Cerebellar nuclear complex (tissue), 1 donor: ENCODE measurements around the gene BRSK2.
"Not testable (repeated sequence)": the region's sequence is repeated elsewhere in the genome, so short reads cannot be mapped to it uniquely, and the experiment has no call there.

Experiments
- DNase-seq, 2 experiments: peaks; one replicate each; lab custom pipeline; 2025; lab: John Stamatoyannopoulos, UW

BRSK2 gene

DNA sequence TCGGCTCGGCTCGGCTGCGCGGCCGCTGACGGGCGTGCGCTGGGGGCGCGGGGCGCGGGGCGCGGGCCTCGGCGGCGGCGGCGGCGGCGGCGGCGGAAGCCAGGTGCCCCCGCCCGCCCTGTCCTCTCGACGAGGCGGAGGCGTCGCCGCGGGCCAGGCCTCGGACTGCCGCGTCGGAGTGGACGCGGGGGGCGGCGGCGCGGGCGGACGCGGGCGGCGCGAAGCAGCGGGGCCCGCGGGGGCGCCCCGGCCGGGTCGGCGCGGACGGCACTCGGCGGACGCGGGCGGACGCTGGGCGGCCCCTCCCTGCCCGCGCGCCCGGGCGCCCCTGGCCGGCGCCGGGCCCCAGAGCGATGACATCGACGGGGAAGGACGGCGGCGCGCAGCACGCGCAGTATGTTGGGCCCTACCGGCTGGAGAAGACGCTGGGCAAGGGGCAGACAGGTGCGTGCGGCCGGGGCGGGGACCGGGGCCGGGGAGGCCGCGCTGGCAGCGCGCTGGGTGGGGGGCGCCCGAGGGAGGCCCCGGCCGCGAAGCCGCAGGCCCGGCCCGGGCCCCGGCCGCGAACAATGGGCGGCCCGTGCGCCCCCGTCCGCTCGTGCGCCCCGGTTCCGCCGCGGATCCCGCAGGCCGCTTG is at the start of gene BRSK2:
BRSK2 (plus strand) TSS at position 3 of the 637 bp plus-strand sequence; CDS start at position 354, 351 bp downstream.
- DNase-seq: no peak

DNA sequence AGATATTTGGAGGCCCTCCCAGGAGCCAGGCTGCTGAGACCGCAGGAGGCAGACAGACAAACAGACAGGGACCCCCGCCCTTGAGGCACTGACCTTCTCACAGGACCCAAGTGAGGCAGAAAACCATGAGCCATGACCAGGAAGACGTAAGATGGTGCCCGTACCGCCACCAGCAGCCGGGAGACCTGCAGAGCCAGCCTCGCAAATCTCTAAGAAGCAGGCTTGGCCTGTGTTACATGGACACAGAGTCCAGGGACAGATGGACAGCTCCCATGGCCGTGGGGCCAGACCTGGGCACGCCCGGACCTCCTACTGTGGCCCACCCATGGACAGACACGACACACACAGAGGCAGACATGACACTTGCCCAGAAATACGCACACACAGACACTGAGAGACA is 49.6 kb upstream of the BRSK2 start:
- DNase-seq: no peak

DNA sequence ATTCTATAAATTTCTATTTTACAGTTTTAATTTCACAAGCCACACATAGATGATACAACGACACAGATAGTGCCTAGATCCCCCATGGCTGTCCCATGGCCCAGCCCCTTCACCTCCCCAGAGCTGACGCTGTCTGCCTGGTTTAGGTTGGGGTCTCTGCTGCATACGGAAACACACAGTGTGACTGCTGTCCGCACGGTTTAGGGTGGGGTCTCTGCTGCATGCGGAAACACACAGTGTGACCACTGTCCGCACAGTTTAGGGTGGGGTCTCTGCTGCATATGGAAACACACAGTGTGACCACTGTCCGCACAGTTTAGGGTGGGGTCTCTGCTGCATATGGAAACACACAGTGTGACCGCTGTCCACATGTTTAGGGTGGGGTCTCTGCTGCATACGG is 48.5 kb upstream of the BRSK2 start:
- DNase-seq: not testable (repeated sequence)

DNA sequence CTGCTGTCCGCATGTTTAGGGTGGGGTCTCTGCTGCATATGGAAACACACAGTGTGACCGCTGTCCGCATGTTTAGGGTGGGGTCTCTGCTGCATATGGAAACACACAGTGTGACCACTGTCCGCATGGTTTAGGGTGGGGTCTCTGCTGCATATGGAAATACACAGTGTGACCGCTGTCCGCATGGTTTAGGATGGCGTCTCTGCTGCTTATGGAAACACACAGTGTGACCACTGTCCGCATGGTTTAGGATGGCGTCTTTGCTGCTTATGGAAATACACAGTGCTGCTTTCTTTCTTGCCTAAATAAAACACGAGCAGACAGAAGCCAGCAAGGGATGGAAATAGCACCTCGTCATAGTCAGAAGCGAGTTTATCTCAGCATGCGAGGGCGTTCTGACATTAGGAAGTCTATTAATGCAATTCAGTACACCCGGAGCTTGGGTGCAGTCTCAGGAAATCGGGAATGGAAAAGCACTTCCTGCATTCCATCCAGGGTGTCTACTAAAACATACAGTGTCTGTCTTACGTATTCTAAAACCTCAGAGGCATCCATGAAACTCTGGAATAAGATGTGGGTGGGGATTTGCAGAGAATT is 47.7 kb upstream of the BRSK2 start:
- DNase-seq: no peak

DNA sequence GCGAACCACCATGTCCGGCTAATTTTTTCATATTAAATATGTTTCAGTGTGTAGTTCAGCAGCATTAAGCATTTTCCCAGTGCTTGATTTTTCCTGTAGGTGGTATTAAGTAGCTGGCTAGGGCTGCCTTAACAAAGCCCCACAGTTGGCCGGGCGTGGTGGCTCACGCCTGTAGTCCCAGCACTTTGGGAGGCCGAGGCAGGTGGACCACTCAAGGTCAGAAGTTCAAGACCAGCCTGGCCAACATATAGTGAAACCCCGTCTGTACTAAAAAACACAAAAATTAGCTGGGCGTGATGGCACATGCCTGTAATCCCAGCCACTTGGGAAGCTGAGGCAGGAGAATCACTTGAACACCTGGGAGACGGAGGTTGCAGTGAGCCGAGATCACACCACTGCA is 46.8 kb upstream of the BRSK2 start:
- DNase-seq: no peak

DNA sequence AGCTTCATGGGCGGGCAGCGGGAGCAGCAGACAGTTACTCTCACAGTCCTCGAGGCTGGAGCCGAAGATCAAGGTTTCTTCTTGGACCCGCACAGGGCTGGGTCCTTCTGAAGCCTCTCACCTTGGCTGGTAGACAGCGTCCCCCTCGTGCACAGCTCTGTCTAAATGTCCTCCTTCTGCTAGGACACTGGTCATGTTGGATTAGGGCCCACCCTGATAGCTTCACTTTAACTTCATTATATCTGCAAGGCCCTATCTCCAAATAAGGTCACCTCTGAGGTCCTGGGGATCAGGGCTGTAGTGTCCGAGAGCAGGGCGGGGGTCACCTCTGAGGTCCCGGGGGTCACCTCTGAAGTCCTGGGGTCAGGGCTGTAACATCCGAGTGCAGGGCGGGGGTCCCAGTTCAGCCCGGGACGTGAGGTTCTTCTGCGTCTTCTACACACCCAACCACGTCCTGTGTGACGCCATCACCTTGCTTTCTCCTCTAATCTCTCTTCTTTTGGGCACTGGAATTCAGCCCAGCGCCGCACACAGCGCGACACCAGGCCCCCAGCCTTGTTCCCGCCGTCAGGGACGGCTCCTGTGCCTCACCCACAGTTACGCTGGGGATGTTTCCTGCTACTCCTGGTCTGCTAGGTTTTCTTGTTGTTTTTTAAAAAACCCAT is 46.2 kb upstream of the BRSK2 start:
- no peak for DNase-seq

GRCh38 chr11:1344056-1344635 is 45.6 kb upstream of the BRSK2 start:
- no peak for DNase-seq

- no peak for DNase-seq
Measured at GRCh38 chr11:1345737-1346513, 43.8 kb upstream of the BRSK2 start.

- DNase-seq: no peak
Measured at GRCh38 chr11:1346669-1347390, 42.9 kb upstream of the BRSK2 start.

GRCh38 chr11:1347411-1347999 is 42.2 kb upstream of the BRSK2 start:
- DNase-seq: not testable (repeated sequence)

- DNase-seq: no peak
Measured at GRCh38 chr11:1348146-1348795, 41.5 kb upstream of the BRSK2 start.

- no peak for DNase-seq
Measured at GRCh38 chr11:1348796-1349326, 40.9 kb upstream of the BRSK2 start.

- DNase-seq: no peak
Measured at GRCh38 chr11:1349327-1350041, 40.2 kb upstream of the BRSK2 start.

DNA sequence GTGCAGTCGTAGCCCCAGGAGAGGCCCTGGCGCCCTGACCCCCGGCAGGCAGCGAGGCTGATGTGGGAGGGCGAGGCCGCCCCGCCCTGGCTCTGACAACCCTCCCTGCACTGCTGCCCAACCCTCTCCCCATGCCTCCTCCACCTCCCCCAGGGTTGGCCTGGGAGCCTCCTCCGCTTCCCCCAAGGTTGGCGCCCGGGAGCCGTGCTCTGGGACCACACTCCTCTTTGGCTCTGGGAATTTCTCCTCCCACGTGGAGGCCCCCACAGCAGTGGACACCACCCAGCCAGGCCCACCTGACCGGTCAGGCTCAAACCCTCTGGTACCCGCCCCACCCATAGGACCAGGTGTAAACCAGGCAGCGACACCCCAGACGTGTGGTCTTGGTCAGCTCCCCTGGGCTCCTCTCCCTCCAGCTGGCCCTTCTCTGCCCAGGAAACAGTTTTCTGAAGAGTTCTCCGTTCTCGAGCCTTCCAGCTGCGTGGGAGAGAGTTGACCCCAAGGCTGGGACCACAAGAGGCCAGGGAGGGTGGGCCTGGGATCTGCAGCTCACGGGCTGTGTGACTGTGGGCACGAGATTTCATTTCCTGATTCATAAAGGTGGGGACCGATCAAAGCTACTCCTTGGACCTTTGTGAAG is 39.5 kb upstream of the BRSK2 start:
- no peak for DNase-seq

DNA sequence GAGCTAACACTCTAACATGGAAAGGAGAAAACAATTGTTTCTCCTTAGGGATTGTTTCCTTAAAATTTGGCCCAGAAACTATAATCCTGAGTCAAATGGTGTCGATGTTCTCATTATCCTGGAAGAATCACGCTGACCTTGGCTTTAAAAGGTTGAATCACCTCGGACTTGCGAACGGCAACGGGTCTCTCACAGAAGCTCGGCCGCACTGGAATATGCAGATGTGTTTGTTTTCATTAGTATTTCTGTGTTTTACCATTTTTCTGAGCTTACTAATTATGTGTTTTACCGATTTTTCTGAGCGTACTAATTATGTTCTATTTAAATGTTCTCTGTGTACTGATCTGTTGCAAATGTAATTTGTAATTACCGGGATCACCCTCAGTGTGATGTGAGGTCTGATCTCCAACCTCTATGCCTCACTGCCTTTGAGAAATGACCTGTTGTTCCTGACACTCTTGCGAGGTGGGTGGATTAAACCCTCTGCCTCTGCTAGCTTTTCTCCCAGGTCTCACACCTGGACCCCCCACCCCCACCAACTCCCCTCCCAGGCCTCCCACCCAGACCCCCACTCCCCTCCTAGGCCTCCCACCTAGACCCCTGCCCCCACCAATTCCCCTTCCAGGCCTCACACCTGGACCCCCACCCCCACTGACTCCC is 38.3 kb upstream of the BRSK2 start:
- no peak for DNase-seq

- DNase-seq: no peak
Measured at GRCh38 chr11:1352696-1353382, 36.9 kb upstream of the BRSK2 start.

DNA sequence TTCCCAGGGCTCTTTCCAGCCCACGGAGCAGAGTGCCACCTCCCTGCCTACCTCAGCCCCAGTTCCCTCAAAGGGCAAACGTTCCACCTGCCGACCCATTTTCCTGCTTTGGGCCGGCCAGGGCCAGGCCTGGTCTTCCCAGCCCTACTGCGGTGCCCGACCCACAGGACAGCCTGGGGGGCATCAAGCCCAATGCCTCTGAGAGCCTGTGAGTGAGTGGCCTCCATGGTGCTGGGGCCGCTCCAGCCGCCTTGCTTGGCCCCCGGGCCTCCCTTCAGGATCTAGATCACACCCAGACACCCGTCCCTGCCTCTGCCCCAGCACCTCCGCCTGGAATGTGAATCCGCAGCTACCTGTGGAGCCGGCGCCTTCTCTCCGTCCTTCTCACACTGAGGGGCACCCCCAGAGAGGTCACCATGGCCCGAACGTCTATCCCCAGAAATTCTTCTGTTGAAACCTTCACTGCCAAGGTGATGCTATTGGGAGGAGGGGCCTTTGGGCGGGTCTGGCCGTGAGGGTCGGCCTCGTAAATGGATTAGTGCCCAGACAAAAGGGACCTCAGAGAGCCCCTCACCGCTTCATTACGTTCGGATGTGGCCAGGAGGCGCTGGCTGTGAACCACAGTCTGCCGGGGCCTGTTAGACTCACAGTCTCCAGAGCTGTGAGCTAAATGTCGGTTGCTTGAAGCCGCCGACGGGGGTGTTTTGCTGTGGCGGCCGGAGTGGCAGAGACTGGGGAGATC is 36.2 kb upstream of the BRSK2 start:
- DNase-seq: no peak
